Posterior vena cava (tissue), 2 donors: ENCODE measurements around the gene FHAD1. TPM values are rescaled to one million over a fixed set of nuclear protein-coding genes. Genes with fewer than 3 reads are reported as not detected.

Experiments used
- DNase-seq: peaks from one replicate; pipeline ENCODE4 v3.0.0-alpha.2; 2020; ENCODE audit warnings: low spot score
- intact Hi-C, 2 donors: fragments of 100-400 bp; cut with DNase I; formaldehyde crosslinking; loops; one replicate each; pipeline versions ENCODE4 v1.14.1 to v1.14.2; 2022 to 2023
- total RNA-seq, 2 donors: library from RNA; stranded (reverse); fragmentation: NEBNext Ultra II Directional; extraction: Animal tissue kit (Norgen Biotek cat#: 25700); gene quantifications; one replicate each; pipeline ENCODE4 v1.2.1, GENCODE V29; 2021
- donor health status: DM: yes; HTN: yes; CAD: no.
- donor health status: DM: yes; HTN: yes; CAD: no.

FHAD1 gene
- total RNA-seq, 2 donors from 2014 or later = 0.43 TPM; not detected in 1

- DNase-seq = no peak
- intact Hi-C loops = no loop called here
These were observed 103.7 kb downstream of the FHAD1 start for GRCh38 chr1:15350551-15351200.

DNA sequence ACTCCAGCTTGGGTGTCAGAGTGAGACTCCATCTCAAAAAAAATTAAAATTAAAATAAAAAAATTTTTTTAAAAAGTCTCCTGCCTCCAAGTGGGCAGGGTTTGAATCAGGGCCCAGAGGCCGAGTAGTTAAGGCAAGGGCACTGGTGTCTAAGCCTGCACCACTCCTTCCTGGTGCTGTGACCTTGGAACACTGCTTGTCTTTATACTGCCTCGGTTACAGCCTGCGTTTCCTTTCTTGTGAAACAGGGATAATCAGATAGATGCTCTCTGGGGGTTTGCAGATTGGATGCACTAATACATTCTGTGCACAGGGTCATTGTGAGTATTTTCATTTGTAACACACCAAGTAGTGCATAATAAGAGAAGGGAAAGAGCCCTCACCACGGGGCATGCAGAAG is 104.3 kb downstream of the FHAD1 start:
- intact Hi-C loops = no loop called here
- DNase-seq = no peak

DNA sequence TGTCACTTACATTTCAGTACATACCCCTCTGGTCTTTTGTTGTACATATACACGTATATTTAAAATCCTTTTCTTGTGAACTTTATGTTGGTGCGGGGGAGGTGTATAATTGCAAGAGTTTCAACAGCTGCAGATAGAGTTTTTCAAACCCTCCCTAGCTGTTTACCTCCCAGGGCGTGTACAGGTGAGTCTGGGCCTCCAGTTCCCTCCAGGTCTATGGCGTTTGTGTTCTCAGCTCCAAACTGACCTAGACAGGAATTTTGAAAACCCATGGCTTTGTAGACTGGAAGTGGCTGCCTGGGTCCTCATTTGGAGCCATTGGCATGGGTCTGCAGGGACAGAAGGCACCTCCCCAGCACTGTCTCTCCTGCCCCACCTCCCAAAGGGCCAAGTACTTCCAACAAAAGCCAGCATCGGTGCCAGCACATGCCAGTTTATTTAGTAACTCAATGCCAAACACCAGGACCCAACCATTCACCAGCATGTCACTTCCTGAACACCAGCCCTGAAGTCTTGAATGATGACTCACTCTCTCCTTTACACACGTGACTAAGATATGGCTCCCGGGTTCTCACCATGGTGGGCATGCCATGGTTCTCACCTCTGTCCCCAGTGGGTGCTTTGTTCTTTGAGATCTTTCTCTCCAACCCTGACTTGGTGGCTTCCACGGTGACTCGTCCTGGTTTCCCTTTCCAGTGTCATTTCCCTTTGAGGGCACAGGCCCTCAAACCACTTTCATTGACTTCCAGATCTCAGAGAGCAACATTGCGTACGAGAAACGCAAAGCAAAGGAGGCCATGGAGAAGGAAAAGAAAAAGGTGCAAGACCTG is 105.3 kb downstream of the FHAD1 start:
- DNase-seq = no peak
- intact Hi-C loops = no loop called here

- DNase-seq = no peak
- intact Hi-C loops = no loop called here
These were observed 107.0 kb downstream of the FHAD1 start for GRCh38 chr1:15353839-15354579.

GRCh38 chr1:15354580-15354965 is 107.5 kb downstream of the FHAD1 start:
- DNase-seq = no peak
- intact Hi-C loops = no loop called here

DNA sequence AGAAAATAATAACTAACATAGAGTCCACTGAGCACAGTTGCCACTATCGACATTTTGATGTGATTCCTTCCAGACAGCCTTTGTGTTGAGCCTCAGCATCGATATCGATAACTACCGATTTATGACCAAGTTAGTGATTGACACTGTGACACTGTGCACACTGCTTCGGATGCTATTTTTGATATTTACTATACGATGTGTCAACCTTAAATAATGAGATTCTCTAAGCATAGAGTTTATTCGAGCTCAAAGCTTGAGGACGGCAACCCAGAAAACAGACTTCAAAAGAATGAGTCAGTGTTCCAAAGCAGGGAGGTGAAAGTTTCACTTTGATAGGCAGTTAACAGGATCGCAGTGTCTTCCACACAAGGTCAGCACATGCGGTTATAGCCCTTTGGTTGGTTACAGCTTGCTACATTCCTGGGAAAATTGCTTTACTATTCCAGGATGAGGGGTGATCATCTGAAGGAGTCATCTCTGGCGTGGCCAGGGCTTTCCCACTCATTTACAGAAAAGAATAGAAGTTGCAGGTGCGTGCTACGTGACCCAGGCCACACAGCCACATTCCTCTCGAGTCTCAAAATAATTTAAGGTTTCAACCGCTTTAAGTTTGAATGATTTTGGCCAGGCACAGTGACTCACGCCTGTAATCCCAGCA is 109.1 kb downstream of the FHAD1 start:
- intact Hi-C loops = no loop called here
- no peak for DNase-seq

GRCh38 chr1:15357612-15358207 is 110.7 kb downstream of the FHAD1 start:
- DNase-seq = no peak
- intact Hi-C loops = no loop called here

DNA sequence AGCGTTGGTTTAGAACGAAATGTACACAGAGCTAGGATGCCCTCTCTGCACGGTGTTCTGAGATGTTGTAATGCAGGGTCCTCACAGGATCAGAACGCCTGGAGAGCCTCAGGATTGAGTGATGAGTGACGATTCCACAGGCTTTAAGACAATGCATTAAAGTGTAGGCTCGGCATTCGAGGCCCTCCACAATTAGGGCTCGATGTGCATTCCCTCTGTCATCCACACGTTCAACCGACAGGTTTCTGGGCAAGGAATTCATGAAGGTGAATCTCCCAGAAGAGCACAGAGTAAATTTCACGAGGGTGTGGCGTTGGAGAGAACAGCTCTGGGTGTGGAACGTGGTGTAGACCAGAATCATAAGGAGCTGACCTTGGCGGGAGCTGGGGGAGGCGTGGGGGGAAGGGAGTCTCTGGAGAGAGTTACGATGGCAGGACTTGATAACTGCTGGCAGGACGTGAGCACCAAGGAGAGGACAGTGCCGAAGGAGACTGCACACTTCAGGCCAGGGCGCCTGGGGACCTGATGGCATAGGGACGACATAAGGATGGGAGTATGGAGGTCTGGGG is 111.6 kb downstream of the FHAD1 start:
- intact Hi-C loops = no loop called here
- no peak for DNase-seq

GRCh38 chr1:15360700-15361099 is 113.7 kb downstream of the FHAD1 start:
- intact Hi-C loops = no loop called here
- no peak for DNase-seq

GRCh38 chr1:15362096-15362736 is 115.2 kb downstream of the FHAD1 start:
- DNase-seq = no peak
- intact Hi-C loops = no loop called here

DNA sequence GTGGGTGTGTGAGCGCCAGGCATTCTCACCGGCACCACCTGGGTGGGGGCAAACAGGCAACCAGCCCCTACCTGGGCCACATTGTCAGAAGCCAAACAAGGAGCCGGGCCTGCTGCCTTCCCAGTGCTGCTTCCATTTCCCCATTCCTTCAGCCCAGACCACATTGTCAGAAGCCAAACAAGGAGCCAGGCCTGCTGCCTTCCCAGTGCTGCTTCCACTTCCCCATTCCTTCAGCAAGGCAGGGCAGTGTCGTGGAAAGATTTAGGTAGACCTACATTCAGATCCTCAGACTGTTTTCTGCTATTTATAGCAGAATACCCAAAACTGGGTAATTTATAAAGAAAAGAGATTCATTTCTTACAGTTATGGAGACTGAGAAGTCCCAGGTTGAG is 115.7 kb downstream of the FHAD1 start:
- intact Hi-C loops = no loop called here
- DNase-seq = no peak

DNA sequence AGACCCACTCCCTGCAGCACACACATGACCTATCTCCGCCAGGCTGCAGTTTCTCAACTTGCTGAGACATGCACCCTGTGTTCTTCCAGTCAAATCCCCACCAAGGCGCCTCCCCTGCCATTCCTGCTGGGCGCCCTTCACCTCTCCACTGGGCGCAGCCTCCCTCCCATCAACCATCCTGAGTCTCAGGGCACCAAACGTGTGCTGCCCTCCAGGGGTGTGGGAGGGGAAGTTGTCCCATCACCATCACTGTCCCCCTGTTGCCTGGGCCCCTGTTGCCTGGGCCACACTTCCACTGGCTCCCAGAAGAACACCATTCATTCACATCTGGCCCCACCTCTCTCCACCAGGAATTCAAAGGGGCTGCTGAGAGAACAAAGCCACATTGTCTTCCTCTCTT is 117.7 kb downstream of the FHAD1 start:
- intact Hi-C loops = no loop called here
- no peak for DNase-seq

DNA sequence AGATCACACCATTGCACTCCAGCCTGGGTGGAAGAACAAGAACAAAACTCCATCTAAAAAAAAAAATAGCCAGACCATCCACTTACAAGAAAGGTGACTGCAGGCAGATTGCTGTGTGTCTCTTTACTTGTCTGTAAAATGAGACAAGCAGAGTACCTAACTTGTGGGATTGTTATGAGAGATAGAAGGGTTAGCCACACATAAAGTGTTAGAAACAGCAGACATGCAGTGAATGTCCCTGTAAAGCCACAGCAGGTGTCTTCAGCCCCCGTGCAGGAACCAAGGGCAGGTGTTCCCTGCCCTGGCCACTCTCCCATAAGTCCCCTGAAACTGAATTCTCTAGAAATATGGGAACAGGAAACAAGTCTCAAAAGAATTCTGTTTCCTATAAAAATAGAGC is 121.9 kb downstream of the FHAD1 start:
- intact Hi-C loops = no loop called here
- DNase-seq = no peak

DNA sequence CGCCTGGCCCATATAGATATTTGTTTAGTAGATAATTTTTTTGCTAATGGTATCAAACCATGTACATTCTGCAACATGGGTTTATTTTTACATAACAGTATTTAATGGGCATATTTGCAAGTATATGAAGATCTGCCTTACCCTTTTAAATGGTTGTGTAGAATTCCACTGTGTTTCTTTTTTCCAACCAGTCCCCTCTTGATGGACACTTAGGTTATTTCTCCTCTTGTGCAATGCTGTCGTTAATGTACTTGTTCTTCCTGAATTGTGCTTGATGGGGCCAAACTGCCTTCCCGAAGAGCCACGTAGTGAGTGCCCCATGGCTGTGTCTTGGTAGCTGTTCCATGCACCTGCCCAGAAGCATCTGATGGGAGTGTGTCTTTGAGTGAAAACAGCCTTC is 123.2 kb downstream of the FHAD1 start:
- no peak for DNase-seq
- intact Hi-C loops = no loop called here

GRCh38 chr1:15370781-15371520 is 123.9 kb downstream of the FHAD1 start:
- intact Hi-C loops = no loop called here
- DNase-seq = peak; percentile 87

- DNase-seq = no peak
- intact Hi-C loops = no loop called here
These were observed 124.9 kb downstream of the FHAD1 start for GRCh38 chr1:15371610-15372545.

DNA sequence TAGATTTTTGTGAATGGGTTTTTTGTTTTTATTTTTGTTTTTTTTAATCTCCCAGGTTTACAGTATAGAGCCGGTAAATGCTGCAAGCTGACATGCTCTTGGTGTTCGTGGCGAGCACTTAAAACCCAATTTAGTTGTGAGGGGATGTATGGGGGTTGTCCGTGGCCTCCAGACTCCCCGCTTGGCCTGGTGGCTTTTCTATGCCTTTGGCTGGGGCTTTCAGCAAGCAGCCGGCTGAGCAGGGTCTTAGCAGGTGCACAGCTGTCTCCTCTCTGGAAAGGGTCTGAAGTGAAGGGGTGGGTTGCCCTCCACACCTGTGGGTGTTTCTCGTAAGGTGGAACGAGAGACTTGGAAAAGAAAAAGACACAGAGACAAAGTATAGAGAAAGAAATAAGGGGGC is 131.7 kb downstream of the FHAD1 start:
- no peak for DNase-seq
- intact Hi-C loops = no loop called here
